Left lung (tissue), 10 donors: ENCODE data around the gene MET. TPM values are rescaled to one million over a fixed set of nuclear protein-coding genes. Genes with fewer than 3 reads are reported as not detected.
"Not testable (repeated sequence)": the region's sequence is repeated elsewhere in the genome, so short reads cannot be mapped to it uniquely, and the experiment has no call there.

Source experiments
- ATAC-seq: fragments of 200-7000 bp; cut with Tn5 transposase; one replicate; pipeline ENCODE4 v1.9.1; 2020; ENCODE audit warnings: moderate library complexity
- DNase-seq, 4 donors: peaks; one replicate each; pipeline ENCODE4 v3.0.0-alpha.2; 2013 to 2020
- H3K27ac ChIP-seq, 2 donors: fragments of 200-600 bp; sonication (generic) in 1 of 2; one replicate each; pipeline versions ENCODE4 v1.5.0 to v1.8.0; 2020 to 2021
- H3K27me3 ChIP-seq, 2 donors: fragments of 200-600 bp; sonication (generic) in 1 of 2; one replicate each; pipeline versions ENCODE4 v1.5.0 to v1.8.0; 2020 to 2021
- H3K36me3 ChIP-seq, 2 donors: fragments of 200-600 bp; sonication (generic) in 1 of 2; one replicate each; pipeline versions ENCODE4 v1.5.0 to v1.8.0; 2020 to 2021
- H3K4me1 ChIP-seq, 2 donors: fragments of 200-600 bp; one replicate each; pipeline ENCODE4 v1.8.0; 2021
- H3K4me3 ChIP-seq, 2 donors: fragments of 200-600 bp; sonication (generic) in 1 of 2; one replicate each; pipeline versions ENCODE4 v1.5.0 to v1.8.0; 2020 to 2021; ENCODE audit warnings: mild to moderate bottlenecking in 1 of 2
- H3K9me3 ChIP-seq, 2 donors: fragments of 200-600 bp; sonication (generic) in 1 of 2; one replicate each; pipeline versions ENCODE4 v1.5.0 to v1.8.0; 2020 to 2021
- intact Hi-C, 2 donors: fragments of 100-400 bp; cut with DNase I; formaldehyde crosslinking; loops; one replicate each; pipeline versions ENCODE4 v1.11.2 to v1.14.2; 2022
- polyA plus RNA-seq, 6 donors: library from polyadenylated mRNA; unstranded; fragments of 120-200 nt; gene quantifications; one replicate each; pipeline ENCODE4 v1.2.1, GENCODE V29; 2013; ENCODE audit not compliant: insufficient read length in 6 of 6
- total RNA-seq, 2 donors: library from RNA; stranded (reverse); fragmentation: NEBNext Ultra II Directional; extraction: Animal tissue kit (Norgen Biotek cat#: 25700); gene quantifications; one replicate each; pipeline ENCODE4 v1.2.1, GENCODE V29; 2021
- TF ChIP-seq, protein P1 (sequence below), 2 donors: fragments of 200-600 bp; sonication (generic) in 1 of 2; IDR thresholded peaks; one replicate each; pipeline versions ENCODE4 v1.5.0 to v1.8.0; 2021; ENCODE audit warnings: antibody characterized with exemption in 2 of 2
- donor health status: DM: no; HTN: yes; CAD: no.
- donor health status: DM: no; HTN: no; CAD: no.

Gene MET
- total and polyA plus RNA-seq, 8 donors: 24.7 to 89.3 (median 32.1) TPM

DNA sequence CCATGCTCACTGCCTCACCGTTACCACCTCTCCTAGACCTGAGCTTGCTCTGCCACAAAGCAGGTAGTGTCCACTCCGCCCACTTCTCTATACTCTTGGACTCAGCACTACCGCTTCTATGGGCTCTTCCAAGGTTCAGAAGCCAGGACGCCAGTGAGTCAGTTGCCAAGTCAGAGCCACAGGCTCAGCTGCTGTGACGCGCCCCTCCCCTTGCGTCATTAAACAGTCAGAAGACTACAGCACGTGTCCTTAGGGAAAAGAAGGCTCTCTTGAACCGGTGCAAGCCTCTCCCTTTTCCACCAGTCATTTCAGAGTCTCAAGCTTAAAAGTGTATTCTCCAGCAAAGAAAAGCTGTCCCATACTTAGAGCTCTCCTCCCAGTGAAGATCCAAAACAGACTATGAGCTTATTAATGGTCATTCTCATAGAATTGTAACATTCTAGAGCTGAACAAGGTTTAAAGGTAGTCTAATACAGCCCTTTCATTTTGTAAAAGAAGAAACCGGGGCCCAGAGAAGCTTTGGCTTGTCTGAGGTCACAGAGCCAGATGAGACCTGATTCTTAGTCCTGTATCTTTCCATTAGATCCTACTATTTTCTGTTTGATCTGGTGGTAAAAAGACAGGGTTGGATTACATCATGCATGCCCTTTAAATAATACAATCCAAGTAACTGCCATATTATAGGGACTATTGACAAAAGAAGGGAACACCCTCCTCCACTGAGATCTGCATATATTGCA is 40.9 kb upstream of the MET start:
- Histone ChIP-seq H3K27ac (no peak overlapping the region), H3K9me3 (no peaks in the 10 kb centered on the region), H3K27me3 (no peaks in the 10 kb centered on the region), H3K36me3 (no peaks in the 10 kb centered on the region), H3K4me3 (no peak overlapping the region), H3K4me1 (peaks cover 0 to 5% of the 10 kb centered on the region in 2 donors)
- ATAC-seq (peak; percentile 76), DNase-seq (peak in 2 of 4 donors; percentile 76 to 77)
- intact Hi-C loops: no loop called here
- TF ChIP-seq, protein P1, sequence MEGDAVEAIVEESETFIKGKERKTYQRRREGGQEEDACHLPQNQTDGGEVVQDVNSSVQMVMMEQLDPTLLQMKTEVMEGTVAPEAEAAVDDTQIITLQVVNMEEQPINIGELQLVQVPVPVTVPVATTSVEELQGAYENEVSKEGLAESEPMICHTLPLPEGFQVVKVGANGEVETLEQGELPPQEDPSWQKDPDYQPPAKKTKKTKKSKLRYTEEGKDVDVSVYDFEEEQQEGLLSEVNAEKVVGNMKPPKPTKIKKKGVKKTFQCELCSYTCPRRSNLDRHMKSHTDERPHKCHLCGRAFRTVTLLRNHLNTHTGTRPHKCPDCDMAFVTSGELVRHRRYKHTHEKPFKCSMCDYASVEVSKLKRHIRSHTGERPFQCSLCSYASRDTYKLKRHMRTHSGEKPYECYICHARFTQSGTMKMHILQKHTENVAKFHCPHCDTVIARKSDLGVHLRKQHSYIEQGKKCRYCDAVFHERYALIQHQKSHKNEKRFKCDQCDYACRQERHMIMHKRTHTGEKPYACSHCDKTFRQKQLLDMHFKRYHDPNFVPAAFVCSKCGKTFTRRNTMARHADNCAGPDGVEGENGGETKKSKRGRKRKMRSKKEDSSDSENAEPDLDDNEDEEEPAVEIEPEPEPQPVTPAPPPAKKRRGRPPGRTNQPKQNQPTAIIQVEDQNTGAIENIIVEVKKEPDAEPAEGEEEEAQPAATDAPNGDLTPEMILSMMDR (IDR thresholded peaks at IDR 0.05): no peak

DNA sequence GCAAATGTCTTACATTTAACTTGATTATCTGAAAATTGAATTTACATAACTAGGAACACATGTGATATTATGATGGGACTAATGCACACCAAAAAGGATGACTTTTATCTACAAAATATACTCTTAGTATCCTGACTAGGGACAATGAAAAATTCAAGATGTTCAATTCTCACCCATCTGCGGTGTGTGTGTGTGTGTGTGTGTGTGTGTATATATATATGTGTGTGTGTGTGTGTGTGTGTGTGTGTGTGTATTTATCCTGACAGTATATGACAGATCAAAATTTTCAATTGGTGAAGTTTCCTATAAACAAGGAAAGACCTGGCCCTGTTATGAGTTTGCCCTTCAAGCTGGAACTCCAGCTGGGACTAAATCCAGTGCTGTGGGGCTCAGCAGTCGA is 40.3 kb upstream of the MET start:
- H3K4me1 ChIP-seq: peaks cover 0 to 5% of the 10 kb centered on the region in 2 donors

GRCh38 chr7:116632384-116632783 is 39.6 kb upstream of the MET start:
- no peaks in the 10 kb centered on the region for H3K27me3 ChIP-seq
- peaks cover 0 to 5% of the 10 kb centered on the region in 2 donors for H3K4me1 ChIP-seq
- ATAC-seq (no peak), DNase-seq (no peak)
- no peaks in the 10 kb centered on the region for H3K36me3 ChIP-seq
- intact Hi-C loops: no loop called here
- TF ChIP-seq, protein P1 (IDR thresholded peaks at IDR 0.05): no peak
- H3K27ac ChIP-seq: no peak overlapping the region
- no peaks in the 10 kb centered on the region for H3K9me3 ChIP-seq
- no peak overlapping the region for H3K4me3 ChIP-seq

More for the DNA sequence above, 40.3 kb upstream of the MET start:
- intact Hi-C loops: no loop called here
- Histone ChIP-seq H3K27me3 (no peaks in the 10 kb centered on the region), H3K4me3 (no peak overlapping the region), H3K9me3 (no peaks in the 10 kb centered on the region), H3K36me3 (no peaks in the 10 kb centered on the region), H3K27ac (no peak overlapping the region)
- TF ChIP-seq, protein P1 (IDR thresholded peaks at IDR 0.05): no peak
- DNase-seq (no peak), ATAC-seq (no peak)

GRCh38 chr7:116633131-116633988 is 38.6 kb upstream of the MET start:
- Histone ChIP-seq H3K9me3 (no peaks in the 10 kb centered on the region), H3K36me3 (no peaks in the 10 kb centered on the region), H3K4me3 (no peak overlapping the region), H3K27me3 (no peaks in the 10 kb centered on the region), H3K4me1 (peaks cover 0 to 5% of the 10 kb centered on the region in 2 donors), H3K27ac (no peak overlapping the region)
- DNase-seq: no peak
- TF ChIP-seq, protein P1 (IDR thresholded peaks at IDR 0.05): no peak
- intact Hi-C loops: no loop called here
- peak; percentile 11 for ATAC-seq

- Histone ChIP-seq H3K4me3 (no peak overlapping the region), H3K27ac (no peak overlapping the region), H3K36me3 (no peaks in the 10 kb centered on the region), H3K4me1 (peaks cover 0 to 5% of the 10 kb centered on the region in 2 donors), H3K9me3 (no peaks in the 10 kb centered on the region), H3K27me3 (no peaks in the 10 kb centered on the region)
- DNase-seq: no peak
- TF ChIP-seq, protein P1 (IDR thresholded peaks at IDR 0.05): no peak
- ATAC-seq: no peak
- intact Hi-C loops: no loop called here
Measured at GRCh38 chr7:116636997-116637396, 35.0 kb upstream of the MET start.

DNA sequence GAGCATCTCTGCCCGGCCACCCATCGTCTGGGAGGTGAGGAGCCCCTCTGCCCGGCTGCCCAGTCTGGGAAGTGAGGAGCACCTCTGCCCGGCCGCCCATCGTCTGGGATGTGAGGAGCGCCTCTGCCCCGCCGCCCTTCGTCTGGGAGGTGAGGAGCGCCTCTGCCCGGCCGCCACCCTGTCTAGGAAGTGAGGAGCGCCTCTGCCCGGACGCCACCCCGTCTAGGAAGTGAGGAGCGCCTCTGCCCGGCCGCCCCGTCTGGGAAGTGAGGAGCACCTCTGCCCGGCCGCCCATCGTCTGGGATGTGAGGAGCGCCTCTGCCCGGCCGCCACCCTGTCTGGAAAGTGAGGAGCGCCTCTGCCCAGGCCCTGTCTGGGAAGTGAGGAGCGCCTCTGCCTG is 33.4 kb upstream of the MET start:
- peak in 1 of 4 donors; percentile 59 for DNase-seq
- H3K27me3 ChIP-seq, intact Hi-C loops, H3K4me1 ChIP-seq, H3K36me3 ChIP-seq, H3K9me3 ChIP-seq, H3K4me3 ChIP-seq, ATAC-seq, H3K27ac ChIP-seq: not testable (repeated sequence)
